ENCODE data around the gene HYDIN.

The HYDIN gene

GRCh38 chr16:71230122-71230845, at the start of gene HYDIN:
HYDIN (minus strand) TSS chr16:71230722; CDS start chr16:71186895, 43,827 bp downstream.
- peak; percentile 94 for DNase-seq (ENCODE audit: low read depth, low spot score)

DNA sequence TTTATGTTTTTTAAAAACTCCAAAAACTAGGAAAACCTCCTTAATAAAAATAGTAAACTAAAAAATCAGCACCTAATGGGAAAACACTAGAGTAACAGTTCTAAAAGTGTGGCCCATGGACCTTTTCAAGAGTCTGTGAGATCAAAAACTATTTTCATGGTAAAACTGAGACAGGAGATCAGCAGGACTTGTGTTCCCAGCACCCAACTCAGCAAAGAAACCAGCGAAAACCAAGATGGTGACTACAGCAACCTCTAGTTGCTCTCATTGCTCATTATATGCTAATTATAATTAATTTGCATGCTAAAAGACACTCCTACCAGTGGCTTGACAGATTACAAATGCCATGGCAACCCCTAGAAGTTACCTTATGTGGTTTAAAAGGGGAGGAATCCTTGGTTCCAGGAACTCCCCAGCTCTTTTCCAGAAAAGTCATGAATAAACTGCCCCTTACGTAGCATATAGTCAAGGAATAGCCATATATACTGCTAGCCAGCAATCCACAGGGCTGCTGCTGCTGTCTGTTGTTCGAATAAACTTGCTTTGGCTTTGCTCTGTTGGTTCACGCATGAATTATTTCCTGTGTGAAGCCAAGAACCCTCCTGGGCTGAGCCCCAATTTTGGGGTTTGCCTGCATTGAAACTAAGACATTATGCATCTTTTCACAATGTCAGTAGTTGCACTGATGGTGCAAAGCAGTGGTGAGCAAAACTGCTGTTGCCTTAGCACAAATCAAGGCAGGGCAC, 46.2 kb upstream of the HYDIN start:
- no peak for DNase-seq (ENCODE audit: low read depth, low spot score)

- DNase-seq (ENCODE audit: low read depth, low spot score) = no peak
These were observed 42.9 kb upstream of the HYDIN start for GRCh38 chr16:71273384-71273783.

DNA sequence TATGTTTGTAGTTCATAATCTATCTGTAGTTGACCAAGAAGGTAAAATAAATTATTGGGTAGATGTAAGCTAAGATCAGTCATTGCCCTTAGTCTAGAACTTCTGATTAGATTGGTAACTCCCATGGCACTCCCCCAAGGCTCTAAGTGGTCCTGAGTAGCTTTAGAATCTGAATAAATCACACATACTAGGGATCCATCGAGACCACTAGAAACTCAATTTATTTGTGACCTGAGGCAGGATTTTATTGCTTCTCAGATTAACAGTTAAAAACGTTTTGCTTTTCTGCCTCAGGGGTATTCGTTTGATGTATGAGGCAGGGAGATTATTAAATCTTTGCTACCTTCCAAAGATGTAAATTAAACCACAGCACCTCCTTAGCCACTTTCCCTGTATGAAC, 33.8 kb upstream of the HYDIN start:
- DNase-seq (ENCODE audit: low read depth, low spot score) = no peak

DNA sequence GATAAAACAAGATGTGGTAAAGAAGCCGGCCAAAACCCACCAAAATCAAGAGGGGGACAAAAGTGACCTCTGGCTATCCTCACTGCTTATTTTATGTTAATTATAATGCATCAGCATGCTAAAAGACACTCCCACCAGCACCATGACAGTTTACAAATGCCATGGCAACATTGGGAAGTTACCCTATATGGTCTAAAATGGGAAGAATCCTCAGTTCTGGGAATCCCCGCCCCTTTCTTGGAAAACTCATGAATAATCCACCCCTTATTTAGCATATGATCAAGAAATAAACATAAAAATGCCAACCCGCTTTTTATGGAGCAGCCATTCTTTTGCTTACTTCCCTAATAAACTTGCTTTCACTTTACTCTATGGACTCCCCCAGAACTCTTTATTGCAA, 33.1 kb upstream of the HYDIN start:
- no peak for DNase-seq (ENCODE audit: low read depth, low spot score)

GRCh38 chr16:71262391-71262790, 31.9 kb upstream of the HYDIN start:
- no peak for DNase-seq (ENCODE audit: low read depth, low spot score)

- no peak for DNase-seq (ENCODE audit: low read depth, low spot score)
These were observed 30.5 kb upstream of the HYDIN start for GRCh38 chr16:71260995-71261394.

GRCh38 chr16:71259086-71259485, 28.6 kb upstream of the HYDIN start:
- DNase-seq (ENCODE audit: low read depth, low spot score) = no peak

- no peak for DNase-seq (ENCODE audit: low read depth, low spot score)
These were observed 27.9 kb upstream of the HYDIN start for GRCh38 chr16:71258372-71258771.

- no peak for DNase-seq (ENCODE audit: low read depth, low spot score)
These were observed 27.2 kb upstream of the HYDIN start for GRCh38 chr16:71257768-71258167.

- no peak for DNase-seq (ENCODE audit: low read depth, low spot score)
These were observed 25.2 kb upstream of the HYDIN start for GRCh38 chr16:71255721-71256120.

- no peak for DNase-seq (ENCODE audit: low read depth, low spot score)
These were observed 24.5 kb upstream of the HYDIN start for GRCh38 chr16:71254832-71255525.

- no peak for DNase-seq (ENCODE audit: low read depth, low spot score)
These were observed 20.1 kb upstream of the HYDIN start for GRCh38 chr16:71250461-71251235.

GRCh38 chr16:71249399-71249798, 18.9 kb upstream of the HYDIN start:
- no peak for DNase-seq (ENCODE audit: low read depth, low spot score)

GRCh38 chr16:71247478-71247877, 17.0 kb upstream of the HYDIN start:
- DNase-seq (ENCODE audit: low read depth, low spot score) = no peak

DNA sequence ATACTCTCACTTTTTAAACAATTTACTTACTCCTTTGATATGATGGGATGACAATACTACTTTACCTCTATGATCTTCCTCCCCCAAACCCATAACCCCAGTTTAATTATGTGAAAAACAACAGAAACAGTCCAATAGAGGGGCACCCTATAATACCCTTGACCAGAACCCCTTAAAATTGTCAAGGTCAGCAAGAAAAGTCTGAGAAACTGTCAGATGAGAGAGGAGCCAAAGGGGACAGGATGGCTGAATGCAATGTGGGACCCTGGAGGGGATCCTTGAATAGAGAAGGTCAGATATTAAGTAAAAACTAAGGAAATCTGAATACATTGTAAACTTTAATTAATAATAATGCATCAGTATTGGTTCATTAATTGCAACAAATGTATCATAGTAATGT, 15.8 kb upstream of the HYDIN start:
- DNase-seq (ENCODE audit: low read depth, low spot score) = no peak

DNA sequence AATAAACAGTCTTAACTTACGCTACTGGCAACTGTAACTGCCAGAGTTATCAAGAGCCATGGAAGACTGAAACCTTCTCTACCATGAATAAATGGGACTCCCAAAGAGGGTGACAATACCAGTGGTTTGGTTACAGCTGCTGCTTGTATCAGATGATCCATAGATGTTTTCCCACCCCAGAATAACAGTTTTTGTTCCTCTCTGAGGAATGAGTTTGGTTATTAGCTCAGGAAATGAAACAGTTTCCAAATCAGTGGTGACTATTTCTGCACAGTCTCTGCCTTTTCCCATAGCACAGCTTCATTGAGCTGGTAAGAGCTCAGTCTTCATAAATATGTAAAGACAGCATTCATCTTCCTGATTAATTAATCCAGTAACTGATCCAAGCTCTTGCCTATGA, 14.0 kb upstream of the HYDIN start:
- DNase-seq (ENCODE audit: low read depth, low spot score) = no peak

DNA sequence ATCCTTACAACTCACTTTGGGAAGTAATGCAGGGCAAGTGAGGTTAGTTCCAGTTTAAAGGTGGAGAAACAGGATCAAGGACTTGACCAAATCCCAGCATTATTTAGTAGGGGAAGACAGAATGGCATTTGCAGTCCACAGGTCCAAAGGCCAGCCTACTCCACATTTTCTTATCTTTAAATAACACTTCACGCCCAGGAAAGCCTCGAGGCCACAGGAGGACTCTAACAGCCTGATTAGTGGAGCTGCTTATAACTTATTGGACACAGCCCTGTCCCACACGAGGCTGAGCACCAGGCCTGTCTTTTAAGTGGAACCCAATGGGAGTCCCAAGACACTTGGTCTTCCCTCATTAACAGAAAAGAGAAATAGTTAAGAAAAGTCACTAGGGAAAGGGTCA, 12.1 kb upstream of the HYDIN start:
- DNase-seq (ENCODE audit: low read depth, low spot score) = no peak

- no peak for DNase-seq (ENCODE audit: low read depth, low spot score)
These were observed 11.5 kb upstream of the HYDIN start for GRCh38 chr16:71242036-71242435.

DNA sequence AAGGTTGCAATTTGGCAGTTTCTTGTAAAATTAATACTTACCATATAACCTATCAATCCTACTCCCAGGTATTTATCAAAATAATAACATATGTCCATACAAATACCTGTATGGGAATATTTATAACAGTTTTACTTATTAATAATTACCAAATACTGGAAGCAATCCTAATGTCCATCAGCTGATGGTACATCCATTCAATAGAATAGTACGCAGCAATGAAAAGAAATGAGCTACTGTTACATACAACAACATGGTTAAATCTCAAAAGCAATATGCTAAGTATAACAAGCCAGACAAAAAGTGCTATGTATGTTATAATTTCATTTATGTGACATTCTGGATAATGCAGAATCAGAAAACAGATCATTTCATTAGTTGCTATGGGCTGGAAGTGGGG, 1.2 kb downstream of the HYDIN start:
- no peak for DNase-seq (ENCODE audit: low read depth, low spot score)

GRCh38 chr16:71226229-71227141, 4.0 kb downstream of the HYDIN start:
- DNase-seq (ENCODE audit: low read depth, low spot score) = no peak
